ENCODE results near the gene PODXL. TPM values are rescaled to one million over a fixed set of nuclear protein-coding genes. Genes with fewer than 3 reads are reported as not detected.

Gene PODXL
- total and polyA plus RNA-seq, 2 of the 8 experiments (the other 6 are each of a cell fraction or from before 2014, with no cell fraction given): 638 to 925 TPM

DNA sequence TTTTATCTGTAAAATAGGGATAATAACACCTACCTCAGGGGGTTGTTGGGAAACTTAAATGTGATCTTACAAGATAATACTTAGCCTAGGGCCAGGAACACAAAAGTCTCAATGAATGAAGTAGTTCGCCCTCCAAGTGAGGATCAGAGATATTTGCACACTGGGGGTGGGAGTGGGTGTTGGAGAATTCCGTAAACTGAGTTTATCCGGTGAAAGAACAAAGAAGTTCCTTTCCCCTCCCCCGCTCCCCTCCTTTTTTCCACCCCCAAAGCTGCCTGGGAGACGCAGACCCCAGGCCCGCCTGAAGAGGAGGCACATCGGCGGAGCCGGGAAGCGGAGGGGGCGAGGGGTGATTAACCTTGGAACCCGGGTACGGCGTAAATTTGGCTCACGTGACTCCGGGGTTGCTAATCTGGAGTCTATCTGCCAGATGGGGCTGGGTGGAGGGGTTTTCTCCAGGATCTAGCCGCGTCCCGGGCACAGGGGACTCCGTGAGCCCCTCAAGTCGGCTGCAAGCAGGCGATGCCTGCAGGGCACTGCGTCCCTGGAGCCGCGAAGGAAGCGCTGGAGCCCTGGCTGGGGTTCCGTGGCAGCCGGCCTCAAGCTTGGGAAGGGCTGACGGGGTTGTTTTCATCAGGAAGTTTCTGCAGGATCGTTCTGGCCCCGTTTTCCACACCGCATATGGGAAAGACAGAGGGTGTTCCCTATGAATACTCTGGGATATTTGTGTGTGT lies 1.4 kb upstream of the PODXL start:
- Histone ChIP-seq H3K36me3 (ENCODE audit: control insufficient read depth in 2 of 4, insufficient read depth in 4 of 4, low read length in 3 of 4) (peaks cover 0 to 30% (median 12%) of the 10 kb centered on the region in 4 experiments; a peak in 5 of 8 replicates), H3K27ac (ENCODE audit: low read depth, low read length) (peak overlapping the region; percentile 80; the same call in 1 of the 2 replicates), H4K8ac (ENCODE audit: extremely low read depth, insufficient read depth, low read length) (no peak overlapping the region), H3K4me2 (ENCODE audit: insufficient read depth in 1 of 2, low read depth in 2 of 2, low read length in 2 of 2) (peak overlapping the region; percentile 74 to 80), H2AFZ (ENCODE audit: low read length) (no peak overlapping the region), H3K4me1 (replicated peaks in 1 of 4; ENCODE audit: control insufficient read depth in 3 of 4, insufficient read depth in 4 of 4, low read length in 3 of 4) (peaks cover 4 to 15% (median 8%) of the 10 kb centered on the region in 4 experiments; a peak in 6 of 7 replicates), H2BK20ac (ENCODE audit: low read length) (0 out of 2 replicates have a peak overlapping the region, but pooled peaks have one; percentile 87), H3K56ac (replicated peaks; ENCODE audit: insufficient read length, low read depth, low read length) (peak overlapping the region; percentile 3), H3K79me2 (ENCODE audit: control insufficient read depth in 1 of 2, insufficient read depth in 2 of 2, low read length in 2 of 2) (peaks cover 35 to 48% of the 10 kb centered on the region in 2 experiments), H2AK5ac (ENCODE audit: low read depth, low read length) (no peak overlapping the region), H4K91ac (replicated peaks; ENCODE audit: insufficient read length, low read length) (peak overlapping the region; percentile 49), H2BK12ac (ENCODE audit: low read depth, low read length) (peak overlapping the region; percentile 55; the same call in 1 of the 2 replicates), H3K23ac (ENCODE audit: insufficient read length) (no peak overlapping the region), H3K9ac (replicated peaks in 1 of 4; ENCODE audit: extremely low read depth in 1 of 4, low read depth in 3 of 4, low read length in 3 of 4) (peak overlapping the region in 3 of 4 experiments; percentile 25 to 36 (median 35); a peak in 5 of 7 replicates), H2BK15ac (ENCODE audit: low read length) (no peak overlapping the region), H3K4me3 (ENCODE audit: extremely low read depth in 1 of 4, insufficient read depth in 2 of 4, low read depth in 3 of 4, low read length in 4 of 4) (peak overlapping the region; percentile 48 to 63 (median 54)), H3K18ac (ENCODE audit: extremely low read depth, low read length) (peak overlapping the region; percentile 55), H4K20me1 (replicated peaks in 1 of 2; ENCODE audit: control insufficient read depth in 1 of 2, insufficient read depth in 2 of 2, low read length in 2 of 2) (peaks cover 21 to 23% of the 10 kb centered on the region in 2 experiments), H3K9me3 (ENCODE audit: insufficient read depth in 2 of 2, low read depth in 1 of 2, low read length in 1 of 2) (no peaks in the 10 kb centered on the region), H3K14ac (ENCODE audit: insufficient read length) (no peak overlapping the region), H3K23me2 (ENCODE audit: low read depth, low read length) (peaks cover 30% of the 10 kb centered on the region), H3K4ac (replicated peaks; ENCODE audit: insufficient read length, low read depth, low read length) (no peak overlapping the region), H4K5ac (ENCODE audit: insufficient read length, low read depth, low read length) (peak overlapping the region; percentile 12), H2BK5ac (ENCODE audit: low read depth, low read length) (peak overlapping the region; percentile 77; the same call in 1 of the 2 replicates), H3K79me1 (ENCODE audit: low read depth, low read length) (no peaks in the 10 kb centered on the region; the same call in 1 of the 2 replicates), H3K27me3 (replicated peaks in 1 of 4; ENCODE audit: control insufficient read depth in 3 of 4, extremely low read depth in 1 of 4, insufficient read depth in 3 of 4, low read length in 3 of 4) (no peaks in the 10 kb centered on the region), H2BK120ac (replicated peaks; ENCODE audit: low read depth, low read length) (no peak overlapping the region)
- WGBS, 2 experiments (ENCODE audit: extremely low coverage in 1 of 2, insufficient coverage in 1 of 2, insufficient read length in 1 of 2, insufficient replicate concordance in 2 of 2, low coverage in 1 of 2, low lambda C conversion rate in 2 of 2, missing lambda C conversion rate in 1 of 2): 1% methylated on average over 32 of the region's 32 CpGs; no CpG with 5 or more reads in 1 of the 2 experiments
- ChIA-PET CTCF (ENCODE audit: partially characterized antibody) (interaction anchor here (0.9 to 3.1 kb wide), 11 partner anchors 7 to 97 kb away, joined by 3 to 26 read pairs (median 5); no protein-coding TSS in a partner anchor), POLR2A (ENCODE audit: partially characterized antibody) (interaction anchor here (0.7 to 4.5 kb wide), 21 partner anchors 10 to 357 kb away, joined by 3 to 54 read pairs (median 5); no protein-coding TSS in a partner anchor)
- DNase-seq (ENCODE audit: low read depth in 1 of 2, low spot score in 2 of 2) (peak; percentile 75 to 91), FAIRE-seq (no peak)
- TF ChIP-seq RFX5 (IDR thresholded peaks at IDR 0.05; ENCODE audit: borderline replicate concordance, low read depth, low read length) (no peak), PHF8 (conservative IDR thresholded peaks at IDR 0.05; ENCODE audit: low read depth, low read length) (no peak), SIRT6 (IDR thresholded peaks at IDR 0.05; ENCODE audit: low read length) (no peak), CHD2 (IDR thresholded peaks at IDR 0.05; ENCODE audit: low read length) (peak; percentile 65), RXRA (IDR thresholded peaks at IDR 0.05; ENCODE audit: insufficient read depth, low read depth, low read length) (0 out of 2 replicates have a peak, but pooled peaks have one; percentile 66), KDM4A (IDR thresholded peaks at IDR 0.05; ENCODE audit: low read depth, low read length, severe bottlenecking) (peak; percentile 33)
- TF ChIP-seq, protein P1, sequence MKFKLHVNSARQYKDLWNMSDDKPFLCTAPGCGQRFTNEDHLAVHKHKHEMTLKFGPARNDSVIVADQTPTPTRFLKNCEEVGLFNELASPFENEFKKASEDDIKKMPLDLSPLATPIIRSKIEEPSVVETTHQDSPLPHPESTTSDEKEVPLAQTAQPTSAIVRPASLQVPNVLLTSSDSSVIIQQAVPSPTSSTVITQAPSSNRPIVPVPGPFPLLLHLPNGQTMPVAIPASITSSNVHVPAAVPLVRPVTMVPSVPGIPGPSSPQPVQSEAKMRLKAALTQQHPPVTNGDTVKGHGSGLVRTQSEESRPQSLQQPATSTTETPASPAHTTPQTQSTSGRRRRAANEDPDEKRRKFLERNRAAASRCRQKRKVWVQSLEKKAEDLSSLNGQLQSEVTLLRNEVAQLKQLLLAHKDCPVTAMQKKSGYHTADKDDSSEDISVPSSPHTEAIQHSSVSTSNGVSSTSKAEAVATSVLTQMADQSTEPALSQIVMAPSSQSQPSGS (IDR thresholded peaks at IDR 0.05; ENCODE audit: low read length): no peak
- TF ChIP-seq, protein P2, sequence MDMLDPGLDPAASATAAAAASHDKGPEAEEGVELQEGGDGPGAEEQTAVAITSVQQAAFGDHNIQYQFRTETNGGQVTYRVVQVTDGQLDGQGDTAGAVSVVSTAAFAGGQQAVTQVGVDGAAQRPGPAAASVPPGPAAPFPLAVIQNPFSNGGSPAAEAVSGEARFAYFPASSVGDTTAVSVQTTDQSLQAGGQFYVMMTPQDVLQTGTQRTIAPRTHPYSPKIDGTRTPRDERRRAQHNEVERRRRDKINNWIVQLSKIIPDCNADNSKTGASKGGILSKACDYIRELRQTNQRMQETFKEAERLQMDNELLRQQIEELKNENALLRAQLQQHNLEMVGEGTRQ (IDR thresholded peaks at IDR 0.05; ENCODE audit: low read length): peak; percentile 86

All from H1 (cell line).